ENCODE results near the gene HIPK2.

DNA sequence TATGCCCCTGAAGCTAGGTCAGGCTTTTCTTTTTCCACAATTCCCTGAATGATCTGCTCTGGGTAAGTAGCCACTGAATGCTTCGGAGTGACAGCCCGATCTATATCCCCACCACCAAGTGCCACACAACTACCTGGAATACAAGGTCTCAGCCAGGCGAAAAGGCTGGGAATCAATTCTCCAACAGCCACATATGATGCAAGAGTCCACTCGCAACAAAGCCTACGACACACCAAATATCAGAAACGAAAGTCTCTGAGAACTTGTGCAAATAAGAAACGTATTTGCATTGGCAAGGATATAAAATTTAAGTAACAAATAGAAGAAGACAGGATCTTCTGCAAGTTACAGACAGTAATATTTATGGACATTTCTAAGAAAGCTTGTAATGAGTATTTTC is 5.7 kb downstream of the HIPK2 start:
- TF ChIP-seq, protein P1, sequence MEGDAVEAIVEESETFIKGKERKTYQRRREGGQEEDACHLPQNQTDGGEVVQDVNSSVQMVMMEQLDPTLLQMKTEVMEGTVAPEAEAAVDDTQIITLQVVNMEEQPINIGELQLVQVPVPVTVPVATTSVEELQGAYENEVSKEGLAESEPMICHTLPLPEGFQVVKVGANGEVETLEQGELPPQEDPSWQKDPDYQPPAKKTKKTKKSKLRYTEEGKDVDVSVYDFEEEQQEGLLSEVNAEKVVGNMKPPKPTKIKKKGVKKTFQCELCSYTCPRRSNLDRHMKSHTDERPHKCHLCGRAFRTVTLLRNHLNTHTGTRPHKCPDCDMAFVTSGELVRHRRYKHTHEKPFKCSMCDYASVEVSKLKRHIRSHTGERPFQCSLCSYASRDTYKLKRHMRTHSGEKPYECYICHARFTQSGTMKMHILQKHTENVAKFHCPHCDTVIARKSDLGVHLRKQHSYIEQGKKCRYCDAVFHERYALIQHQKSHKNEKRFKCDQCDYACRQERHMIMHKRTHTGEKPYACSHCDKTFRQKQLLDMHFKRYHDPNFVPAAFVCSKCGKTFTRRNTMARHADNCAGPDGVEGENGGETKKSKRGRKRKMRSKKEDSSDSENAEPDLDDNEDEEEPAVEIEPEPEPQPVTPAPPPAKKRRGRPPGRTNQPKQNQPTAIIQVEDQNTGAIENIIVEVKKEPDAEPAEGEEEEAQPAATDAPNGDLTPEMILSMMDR (conservative IDR thresholded peaks at IDR 0.05; ENCODE audit: low read length) = no peak
- TF ChIP-seq EZH2phosphoT487 (IDR thresholded peaks at IDR 0.05; ENCODE audit: borderline replicate concordance) = no peak
